Fibroblast of skin of right biceps (primary cell): ENCODE measurements around the gene MED12L.
A peak's percentile ranks its signal among the peaks of the same experiment; 100 is the strongest.
"Not testable (repeated sequence)": the region's sequence is repeated elsewhere in the genome, so short reads cannot be mapped to it uniquely, and the experiment has no call there.

Experiments
- DNase-seq: peaks from one replicate; pipeline ENCODE4 v3.0.0-alpha.2; 2013

The MED12L gene

GRCh38 chr3:151085227-151085888 is at the start of gene MED12L:
MED12L (plus strand) TSS chr3:151085664; CDS start chr3:151086927, 1,263 bp downstream.
- peak; percentile 79 for DNase-seq

GRCh38 chr3:151037746-151038477 is 47.6 kb upstream of the MED12L start:
- DNase-seq, result peak; percentile 97

GRCh38 chr3:151044706-151045105 is 40.8 kb upstream of the MED12L start:
- DNase-seq, result peak; percentile 78

DNA sequence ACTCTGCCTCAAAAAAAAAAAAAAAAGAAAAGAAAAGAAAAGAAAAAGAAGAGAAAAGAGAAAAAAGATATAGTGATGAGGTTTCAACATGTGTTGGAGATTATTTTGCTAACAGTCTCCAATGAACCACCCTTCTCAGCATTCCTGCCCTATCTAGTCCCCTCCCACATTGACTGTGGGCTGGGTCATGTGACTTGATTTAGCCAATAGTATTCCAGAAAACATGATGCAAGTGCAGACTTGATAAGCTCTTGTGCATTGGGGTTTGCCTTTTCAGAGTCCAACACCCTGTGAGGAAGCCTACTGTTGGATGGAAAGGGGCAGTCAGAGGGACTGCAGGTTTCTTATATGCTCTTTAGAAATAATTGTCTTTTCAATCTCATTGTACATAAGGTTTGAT is 37.8 kb upstream of the MED12L start:
- DNase-seq, result peak; percentile 17

GRCh38 chr3:151051533-151051932 is 33.9 kb upstream of the MED12L start:
- DNase-seq, result no peak

DNA sequence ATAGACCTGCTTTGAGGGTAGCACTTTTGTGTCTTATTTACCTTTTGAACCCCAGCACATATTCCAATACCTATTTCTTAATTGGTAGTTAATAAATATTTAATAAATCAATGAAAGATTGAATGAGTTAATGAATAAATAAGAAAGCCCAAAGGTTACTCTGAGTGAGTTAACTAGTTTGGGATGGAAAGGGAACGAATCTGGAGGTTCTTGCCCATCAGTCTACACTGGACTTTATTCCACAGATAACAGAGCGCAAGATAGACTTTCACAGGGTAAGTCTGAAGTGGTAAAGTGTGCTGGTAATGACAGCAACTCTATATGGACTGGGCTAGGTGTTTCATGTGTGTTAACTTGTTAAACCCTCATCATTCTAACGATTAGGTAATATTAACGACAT is 33.1 kb upstream of the MED12L start:
- no peak for DNase-seq

DNA sequence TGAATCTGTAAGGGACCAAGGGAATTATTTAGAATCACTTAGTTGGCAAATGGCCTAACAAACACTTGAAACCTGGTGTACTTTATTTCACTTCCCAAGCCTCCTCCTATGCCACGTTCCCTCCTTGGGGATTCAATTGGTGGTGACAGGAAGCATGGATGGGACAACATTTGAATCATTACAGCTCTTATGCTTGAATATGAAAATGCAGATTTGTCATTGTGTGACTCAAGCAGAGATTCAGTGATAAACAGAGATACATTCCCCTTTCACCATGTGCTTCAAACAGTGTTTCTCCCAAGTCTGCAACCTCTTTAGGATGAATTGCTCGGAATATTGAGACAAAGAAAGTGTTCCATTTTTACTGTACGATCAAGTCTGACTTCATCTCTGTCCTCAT is 32.7 kb upstream of the MED12L start:
- no peak for DNase-seq

DNA sequence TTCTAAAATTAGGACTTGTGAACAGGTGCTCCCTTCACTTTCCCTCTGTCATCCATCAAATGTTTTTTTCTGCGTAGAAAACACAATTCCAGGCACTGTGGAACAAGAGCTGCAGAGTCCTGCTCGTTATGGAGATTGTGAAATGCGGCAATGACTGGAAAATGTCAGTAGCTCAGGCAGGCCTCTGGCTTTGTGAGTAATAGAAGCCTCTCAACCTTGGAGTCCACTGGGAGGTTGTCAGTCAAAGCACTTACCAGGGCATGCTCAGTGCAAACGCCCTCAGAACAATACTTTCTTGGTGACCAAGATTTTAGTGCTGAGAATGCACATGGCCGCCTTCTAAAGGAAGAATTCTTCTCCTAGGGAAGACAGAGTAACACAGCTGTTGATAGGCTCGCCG is 26.7 kb upstream of the MED12L start:
- DNase-seq, result no peak

DNA sequence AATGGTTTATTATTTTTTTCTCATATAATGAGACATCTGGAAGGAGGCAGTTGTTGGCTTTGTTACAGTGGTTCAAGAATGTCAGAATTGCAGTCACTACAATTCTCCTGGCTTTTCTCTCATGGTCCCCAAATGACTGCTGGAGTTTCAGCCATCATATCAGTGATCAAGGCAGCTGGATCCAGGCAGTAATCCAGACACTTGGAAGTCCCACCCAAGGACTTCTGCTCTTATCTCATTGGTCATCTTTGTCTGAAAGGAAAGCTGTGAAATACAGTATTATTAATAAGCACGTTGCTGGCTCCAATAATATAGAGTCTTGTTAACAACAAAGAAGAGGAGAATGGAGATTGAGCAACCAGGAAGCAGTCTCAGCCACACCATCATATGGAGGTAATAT is 22.9 kb upstream of the MED12L start:
- DNase-seq, result no peak

- DNase-seq, result no peak
Measured at GRCh38 chr3:151067158-151067557, 18.3 kb upstream of the MED12L start.

DNA sequence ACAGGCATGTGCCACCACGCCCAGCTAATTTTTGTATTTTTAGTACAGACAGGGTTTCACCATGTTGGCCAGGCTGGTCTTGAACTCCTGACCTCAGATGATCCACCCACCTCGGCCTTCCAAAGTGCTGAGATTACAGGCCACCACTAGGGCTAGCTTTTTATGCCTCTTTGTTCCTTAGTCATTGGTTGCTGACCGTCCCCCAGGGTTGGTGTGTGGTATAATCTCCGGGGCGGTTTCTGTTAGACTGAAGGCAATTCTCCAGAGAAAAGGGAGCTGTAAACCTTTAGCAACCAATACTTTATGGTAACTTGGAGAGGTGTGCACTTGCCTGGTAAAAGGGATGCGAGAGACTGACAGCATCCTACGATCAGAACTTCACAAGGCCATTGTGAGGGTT is 12.6 kb upstream of the MED12L start:
- DNase-seq, result not testable (repeated sequence)

DNA sequence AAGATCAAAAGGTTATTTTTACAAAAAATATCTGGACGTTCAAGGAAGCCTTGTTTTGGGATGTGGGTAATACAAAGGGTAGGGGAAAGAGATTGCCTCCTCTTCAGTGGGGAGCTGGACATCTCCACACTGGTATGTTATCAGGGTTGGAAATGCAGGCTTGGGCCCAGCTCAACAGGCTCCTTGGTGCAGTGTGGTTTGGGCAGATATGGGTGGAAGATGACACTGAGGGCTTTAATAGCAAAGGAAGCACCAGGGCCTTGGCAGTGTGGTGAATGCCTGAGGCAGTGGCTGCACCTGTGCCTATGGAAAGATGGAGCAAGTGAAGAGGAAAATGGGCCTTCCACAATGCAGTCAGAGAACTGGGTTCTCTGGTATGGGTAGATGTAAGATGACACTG is 11.2 kb upstream of the MED12L start:
- no peak for DNase-seq

GRCh38 chr3:151075869-151076562 is 9.4 kb upstream of the MED12L start:
- no peak for DNase-seq

- no peak for DNase-seq
Measured at GRCh38 chr3:151076626-151077025, 8.8 kb upstream of the MED12L start.

GRCh38 chr3:151081082-151081481 is 4.4 kb upstream of the MED12L start:
- not testable (repeated sequence) for DNase-seq

- DNase-seq, result no peak
Measured at GRCh38 chr3:151082880-151083838, 2.3 kb upstream of the MED12L start.

DNA sequence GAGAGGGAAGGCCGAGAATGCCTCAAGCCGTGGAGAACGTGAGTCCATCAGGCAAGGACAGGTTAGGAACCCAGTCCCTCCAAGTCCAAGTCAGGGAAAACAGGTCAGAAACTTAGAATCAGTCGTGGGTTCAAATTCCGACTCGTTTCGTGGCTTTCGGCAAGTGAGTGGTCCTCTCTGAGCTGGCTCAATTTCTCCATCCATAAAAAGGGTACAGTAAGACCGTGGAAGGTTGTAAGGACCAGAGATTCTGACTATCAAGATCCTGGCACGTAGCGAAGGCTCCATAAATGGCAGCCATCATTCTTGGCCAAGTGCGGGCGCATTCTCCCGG is 604 bp upstream of the MED12L start:
- no peak for DNase-seq

DNA sequence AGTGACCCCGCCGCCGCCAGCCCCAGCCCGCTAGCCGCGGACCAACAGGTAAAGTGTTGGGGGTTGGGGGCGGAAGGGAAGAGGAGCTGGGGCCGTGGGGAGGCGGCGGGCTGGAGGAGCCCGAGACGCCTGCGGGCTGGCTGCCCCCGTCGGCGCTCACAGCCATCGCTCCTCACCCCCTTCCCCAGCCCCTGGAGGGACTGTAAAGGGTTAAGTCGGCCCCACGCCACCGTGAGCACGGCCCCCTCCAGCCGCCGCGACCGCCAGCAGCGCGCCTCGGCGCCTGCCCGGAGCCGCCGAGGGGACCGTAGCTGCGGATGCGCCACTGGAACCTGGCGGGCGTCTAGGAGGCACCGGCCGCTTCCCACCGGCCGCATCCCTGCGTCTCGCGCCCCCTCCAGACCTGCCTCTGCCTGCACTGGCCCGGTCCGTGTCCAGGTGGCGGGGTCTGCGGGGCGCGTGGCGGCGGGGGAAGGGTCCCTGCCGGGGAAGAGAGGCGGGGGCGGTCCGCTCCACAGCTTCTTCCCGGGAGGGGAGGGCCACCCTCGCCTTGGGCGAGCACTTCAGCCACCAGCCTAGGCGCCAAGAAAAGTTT is 522 bp downstream of the MED12L start:
- peak; percentile 6 for DNase-seq

DNA sequence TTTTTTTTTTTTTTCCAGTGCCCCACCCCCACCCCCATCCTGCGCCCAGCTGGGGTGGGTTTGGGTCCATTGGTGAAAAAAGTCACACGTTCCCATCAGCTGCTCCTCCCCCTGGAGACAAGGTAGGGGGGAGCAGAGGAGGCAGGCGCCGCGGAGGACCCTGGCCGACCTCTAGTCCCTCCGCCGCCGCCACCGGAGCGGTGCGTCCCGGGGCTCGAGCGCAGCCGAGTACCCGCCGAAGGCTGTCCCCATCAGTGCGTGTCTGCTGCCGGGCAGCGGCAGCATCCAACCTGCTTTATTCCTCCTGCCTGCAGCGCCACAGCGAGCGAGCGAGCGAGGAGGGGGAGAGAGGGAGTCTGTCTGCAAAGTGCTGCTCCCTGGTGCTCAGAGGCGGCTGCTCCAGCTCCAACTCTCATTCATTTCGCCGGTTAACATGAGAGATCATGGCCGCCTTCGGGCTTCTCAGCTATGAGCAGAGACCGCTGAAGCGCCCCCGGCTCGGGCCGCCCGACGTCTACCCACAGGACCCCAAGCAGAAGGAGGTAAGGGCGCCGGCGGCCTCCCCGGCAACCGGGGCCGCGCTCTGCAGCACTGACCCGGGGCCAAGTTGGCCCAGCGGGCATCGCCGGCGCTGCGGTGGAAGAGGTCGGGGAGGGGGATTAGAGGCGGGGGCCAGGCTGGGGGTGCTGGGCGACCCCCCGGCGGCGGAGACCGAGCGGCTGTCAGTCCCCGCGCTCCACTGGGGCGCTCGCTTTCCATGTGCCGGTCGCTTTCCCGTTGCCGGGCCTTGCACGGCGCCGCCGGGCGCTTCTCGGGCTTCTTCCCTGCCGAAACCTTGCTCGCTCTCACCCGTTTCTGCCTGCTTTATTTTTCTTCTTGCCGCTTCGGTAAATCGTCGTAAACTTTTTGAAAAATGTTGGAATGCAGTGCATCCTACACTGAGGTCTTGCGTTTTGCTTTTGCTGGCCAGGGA is 1.3 kb downstream of the MED12L start:
- DNase-seq, result peak; percentile 92

- DNase-seq, result no peak
Measured at GRCh38 chr3:151087648-151088047, 2.2 kb downstream of the MED12L start.

DNA sequence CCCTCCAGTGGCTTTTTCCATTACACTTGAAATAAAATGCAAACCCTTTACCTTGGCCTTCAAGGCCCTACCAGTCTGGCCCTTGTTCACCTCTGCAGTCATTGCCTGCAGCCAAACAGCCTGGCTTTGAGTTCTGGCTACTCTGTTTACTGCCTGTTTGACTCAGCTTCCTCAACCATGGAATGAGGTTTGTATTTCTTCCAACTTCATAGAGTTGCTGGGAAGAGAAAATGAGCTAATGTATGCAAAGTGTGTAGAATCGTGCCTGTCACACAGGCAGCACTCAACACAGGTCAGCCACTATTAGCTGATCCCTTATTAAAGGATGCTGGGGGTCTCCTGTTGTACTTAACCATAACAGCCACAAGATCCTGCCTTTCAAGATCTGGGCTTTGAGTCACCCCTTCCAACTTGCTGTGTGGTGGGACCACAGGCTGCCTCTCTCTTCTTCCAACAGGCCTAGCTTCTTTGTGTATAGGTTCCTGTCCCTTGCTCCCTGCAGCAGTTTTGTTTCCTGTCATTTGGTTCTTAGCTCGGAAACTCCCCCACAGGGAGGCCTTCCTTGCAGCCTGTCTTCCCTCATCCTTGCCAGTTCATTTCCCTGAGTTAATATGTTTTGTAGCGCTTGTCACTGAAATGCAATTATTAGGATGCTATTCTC is 6.4 kb downstream of the MED12L start:
- DNase-seq, result peak; percentile 6
